Type B pancreatic cell (in vitro differentiated cells): Measurements from ENCODE around the gene GATA5. TPM values are rescaled to one million over a fixed set of nuclear protein-coding genes. Genes with fewer than 3 reads are reported as not detected.
"Not testable (repeated sequence)": the region's sequence is repeated elsewhere in the genome, so short reads cannot be mapped to it uniquely, and the experiment has no call there.

Experiments
- DNase-seq: peaks from one replicate; pipeline ENCODE4 v3.0.0; 2021; ENCODE audit warnings: mixed read lengths; ENCODE audit not compliant: unreplicated experiment; ENCODE audit errors: extremely low spot score
- H3K27ac Mint-ChIP-seq: 2 replicates; pipeline ENCODE4 v1.8.0; 2021; ENCODE audit warnings: mild to moderate bottlenecking, mixed read lengths
- H3K27me3 Mint-ChIP-seq: 2 replicates; pipeline ENCODE4 v1.8.0; 2021; ENCODE audit warnings: mixed read lengths
- H3K36me3 Mint-ChIP-seq: 2 replicates; pipeline ENCODE4 v1.8.0; 2021; ENCODE audit warnings: mixed read lengths
- H3K4me1 Mint-ChIP-seq: one replicate; pipeline ENCODE4 v1.8.0; 2021; ENCODE audit warnings: mixed read lengths; ENCODE audit not compliant: unreplicated experiment
- H3K4me3 Mint-ChIP-seq: 2 replicates; pipeline ENCODE4 v1.8.0; 2021; ENCODE audit warnings: mild to moderate bottlenecking, mixed read lengths
- H3K9me3 Mint-ChIP-seq: 2 replicates; pipeline ENCODE4 v1.8.0; 2021; ENCODE audit warnings: mixed read lengths
- CTCF ChIP-seq: fragments of 200-600 bp; sonication (generic); conservative IDR thresholded peaks from 2 replicates; pipeline ENCODE4 v1.5.0; 2021; ENCODE audit warnings: antibody characterized with exemption, mild to moderate bottlenecking
- total RNA-seq: library from RNA; stranded (reverse); gene quantifications from 2 replicates; pipeline ENCODE4 v1.2.1, GENCODE V29; 2021; ENCODE audit warnings: low replicate concordance

The GATA5 gene
- total RNA-seq, 1 donor from 2014 or later: 10.8 TPM

GRCh38 chr20:62428396-62429295 lies 47.1 kb downstream of the GATA5 start:
- no peak for TF ChIP-seq CTCF
- Mint-ChIP-seq H3K4me1 (peaks cover 12% of the 10 kb centered on the region), H3K27ac (peak overlapping the region; percentile 89), H3K4me3 (peak overlapping the region; percentile 77), H3K36me3 (no peaks in the 10 kb centered on the region), H3K27me3 (no peaks in the 10 kb centered on the region), H3K9me3 (no peaks in the 10 kb centered on the region)
- DNase-seq: no peak

- Mint-ChIP-seq H3K9me3 (no peaks in the 10 kb centered on the region), H3K4me1 (peaks cover 9% of the 10 kb centered on the region), H3K27me3 (no peaks in the 10 kb centered on the region), H3K36me3 (no peaks in the 10 kb centered on the region), H3K4me3 (no peak overlapping the region), H3K27ac (no peak overlapping the region)
- TF ChIP-seq CTCF: no peak
- no peak for DNase-seq
Measured at GRCh38 chr20:62428002-62428372, 47.8 kb downstream of the GATA5 start.

GRCh38 chr20:62427172-62428001 lies 48.4 kb downstream of the GATA5 start, which contains the start of gene RBBP8NL:
RBBP8NL (minus strand) TSS chr20:62427539; CDS start chr20:62419647, 7,892 bp downstream.
- Mint-ChIP-seq H3K4me1 (peaks cover 9% of the 10 kb centered on the region), H3K27me3 (no peaks in the 10 kb centered on the region)

GRCh38 chr20:62426699-62427131 lies 49.1 kb downstream of the GATA5 start:
- no peak for TF ChIP-seq CTCF
- H3K27ac Mint-ChIP-seq: peak overlapping the region; percentile 91
- DNase-seq: no peak
- no peaks in the 10 kb centered on the region for H3K27me3 Mint-ChIP-seq
- H3K9me3 Mint-ChIP-seq: no peaks in the 10 kb centered on the region
- peak overlapping the region; percentile 85 for H3K4me3 Mint-ChIP-seq
- peaks cover 9% of the 10 kb centered on the region for H3K4me1 Mint-ChIP-seq
- H3K36me3 Mint-ChIP-seq: no peaks in the 10 kb centered on the region

More at GRCh38 chr20:62427172-62428001, 48.4 kb downstream of the GATA5 start, which contains the start of gene RBBP8NL:
- Mint-ChIP-seq H3K9me3 (no peaks in the 10 kb centered on the region), H3K4me3 (peak within 1 kb of the TSS; percentile 85), H3K27ac (peak within 1 kb of the TSS; percentile 91), H3K36me3 (no peaks in the 10 kb centered on the region)
- peak; percentile 83 for DNase-seq
- TF ChIP-seq CTCF: no peak

- Mint-ChIP-seq H3K4me3 (peak overlapping the region; percentile 75), H3K4me1 (peaks cover 11% of the 10 kb centered on the region)
- DNase-seq, H3K9me3 Mint-ChIP-seq, H3K27me3 Mint-ChIP-seq, H3K27ac Mint-ChIP-seq, H3K36me3 Mint-ChIP-seq: not testable (repeated sequence)
Measured at GRCh38 chr20:62426059-62426348, 49.8 kb downstream of the GATA5 start.
